Bone marrow (tissue), 2 donors: ENCODE results near the gene PDS5B.
"Not testable (repeated sequence)": the region's sequence is repeated elsewhere in the genome, so short reads cannot be mapped to it uniquely, and the experiment has no call there.

Experiments
- DNase-seq, 2 donors: peaks; one replicate each; lab custom pipeline; 2025; lab: John Stamatoyannopoulos, UW

Gene PDS5B

GRCh38 chr13:32802159-32802558 lies 215.9 kb downstream of the PDS5B start:
- DNase-seq, result no peak

- DNase-seq, result no peak
These were observed 218.5 kb downstream of the PDS5B start for GRCh38 chr13:32804673-32805230.

GRCh38 chr13:32811297-32811800 lies 225.1 kb downstream of the PDS5B start:
- DNase-seq, result peak in 1 of 2 donors; percentile 50

- no peak for DNase-seq
These were observed 235.0 kb downstream of the PDS5B start for GRCh38 chr13:32821149-32821688.

GRCh38 chr13:32822771-32823170 lies 236.5 kb downstream of the PDS5B start:
- no peak for DNase-seq

GRCh38 chr13:32823597-32823996 lies 237.3 kb downstream of the PDS5B start:
- no peak for DNase-seq

DNA sequence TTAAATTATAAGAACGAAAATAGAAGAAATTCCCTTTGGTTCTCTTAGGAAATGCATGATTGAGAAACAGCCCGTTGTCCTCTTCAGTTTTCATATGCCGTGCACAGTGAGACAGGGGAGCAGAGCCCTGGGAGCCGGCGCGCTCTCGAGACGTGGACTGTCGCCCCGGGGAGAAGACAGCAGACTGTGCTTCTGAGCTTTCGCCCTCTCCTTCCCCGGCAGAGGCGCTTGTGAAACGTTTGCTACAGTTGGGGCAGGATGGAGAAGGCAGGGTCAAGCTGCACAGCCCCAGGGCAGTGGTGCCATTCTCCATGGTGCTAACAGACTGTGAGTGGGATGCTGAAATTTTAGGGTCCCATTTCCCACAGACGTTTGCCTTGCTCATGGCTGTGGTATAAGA lies 237.8 kb downstream of the PDS5B start:
- DNase-seq, result no peak

DNA sequence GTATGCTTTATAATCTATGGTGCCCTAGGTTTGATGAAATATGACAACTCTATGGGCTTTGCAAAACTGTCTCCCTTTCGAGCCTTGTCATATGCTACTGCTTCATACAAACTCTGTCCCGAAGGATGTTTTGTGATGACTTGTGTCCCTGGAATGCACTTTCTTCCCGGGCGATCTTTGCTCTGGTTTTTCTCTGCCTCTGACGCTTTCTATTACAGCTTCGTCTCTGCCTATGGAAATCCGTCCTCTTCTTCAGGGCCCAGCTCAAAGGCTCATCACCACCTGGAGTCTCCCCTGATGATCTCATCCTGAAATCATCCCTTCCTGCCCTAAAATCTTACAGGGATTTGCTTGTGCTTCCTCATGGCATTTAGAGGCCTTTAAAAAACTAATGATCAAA lies 238.4 kb downstream of the PDS5B start:
- DNase-seq, result no peak

DNA sequence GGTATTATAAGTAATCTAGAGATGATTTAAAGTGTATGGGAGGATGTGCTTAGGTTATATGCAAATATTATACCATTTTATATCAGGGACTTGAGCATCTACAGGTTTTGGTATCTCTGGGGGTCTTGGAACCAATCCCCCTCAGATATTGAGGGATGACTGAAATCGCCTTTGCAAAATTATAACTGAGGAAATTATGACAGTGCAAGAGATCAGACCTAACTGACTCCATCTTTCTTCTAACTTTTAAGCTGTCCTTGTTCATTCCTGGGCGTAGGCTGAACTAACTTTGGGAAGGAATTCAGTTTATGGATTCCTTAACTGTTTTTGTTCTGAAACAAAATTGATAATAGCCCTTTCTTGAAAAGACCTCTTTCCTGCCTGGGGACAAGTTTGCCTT lies 239.2 kb downstream of the PDS5B start:
- no peak for DNase-seq

DNA sequence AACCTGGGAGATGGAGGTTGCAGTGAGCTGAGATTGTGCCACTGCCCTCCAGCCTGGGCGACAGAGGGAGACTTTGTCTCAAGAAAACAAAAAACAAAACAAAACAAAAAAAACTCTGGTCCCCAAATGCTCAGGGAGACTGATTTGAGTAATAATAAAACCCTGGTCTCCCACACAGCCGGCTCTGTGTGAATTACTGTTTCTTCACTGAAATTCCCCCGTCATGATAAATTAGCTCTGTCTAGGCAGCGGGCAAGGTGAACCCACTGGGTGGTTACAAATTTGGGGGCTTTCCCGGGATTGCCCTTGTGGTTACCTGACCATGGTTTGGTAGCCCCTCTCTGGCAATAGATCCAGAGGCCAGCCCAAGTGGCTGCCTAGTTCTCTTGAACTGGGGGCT lies 240.1 kb downstream of the PDS5B start:
- DNase-seq, result not testable (repeated sequence)
